ENCODE data around the gene WIPI1.

WIPI1 gene

DNA sequence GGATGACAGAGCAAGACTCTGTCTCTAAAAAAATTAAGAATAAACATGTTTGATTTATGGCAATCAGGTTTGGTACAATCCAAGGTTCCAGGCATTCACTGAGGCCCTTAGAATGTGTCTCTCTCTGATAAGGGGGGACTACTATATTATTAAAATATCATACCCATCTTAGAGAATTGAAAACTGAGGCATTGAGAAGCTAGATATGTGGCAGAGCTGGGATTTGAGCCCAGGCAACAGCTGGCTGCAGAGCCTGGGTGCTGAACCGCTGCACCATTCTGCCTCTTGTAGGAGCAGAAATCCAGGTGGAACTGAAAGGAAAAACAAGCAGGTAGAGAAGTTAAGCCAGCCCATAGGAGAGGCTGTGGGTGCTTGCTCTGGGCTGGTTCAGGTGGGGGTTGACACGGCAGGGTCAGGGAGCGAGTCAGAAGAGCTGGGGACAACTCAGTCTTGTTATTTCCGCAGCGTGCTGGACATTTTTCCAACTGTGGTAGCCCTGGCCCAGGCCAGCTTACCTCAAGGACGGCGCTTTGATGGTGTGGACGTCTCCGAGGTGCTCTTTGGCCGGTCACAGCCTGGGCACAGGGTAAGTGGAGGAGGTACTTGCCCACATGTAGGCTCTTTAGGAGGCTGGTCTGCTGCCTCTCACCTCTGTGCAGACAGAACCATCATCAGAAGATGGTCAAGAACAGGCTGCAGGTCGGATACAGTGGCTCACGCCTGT lies 62.5 kb downstream of the WIPI1 start:
- H3K4me3 ChIP-seq (ENCODE audit: low read length), result no peak overlapping the region
- no peak for DNase-seq (ENCODE audit: low read depth)
- TF ChIP-seq, protein P1, sequence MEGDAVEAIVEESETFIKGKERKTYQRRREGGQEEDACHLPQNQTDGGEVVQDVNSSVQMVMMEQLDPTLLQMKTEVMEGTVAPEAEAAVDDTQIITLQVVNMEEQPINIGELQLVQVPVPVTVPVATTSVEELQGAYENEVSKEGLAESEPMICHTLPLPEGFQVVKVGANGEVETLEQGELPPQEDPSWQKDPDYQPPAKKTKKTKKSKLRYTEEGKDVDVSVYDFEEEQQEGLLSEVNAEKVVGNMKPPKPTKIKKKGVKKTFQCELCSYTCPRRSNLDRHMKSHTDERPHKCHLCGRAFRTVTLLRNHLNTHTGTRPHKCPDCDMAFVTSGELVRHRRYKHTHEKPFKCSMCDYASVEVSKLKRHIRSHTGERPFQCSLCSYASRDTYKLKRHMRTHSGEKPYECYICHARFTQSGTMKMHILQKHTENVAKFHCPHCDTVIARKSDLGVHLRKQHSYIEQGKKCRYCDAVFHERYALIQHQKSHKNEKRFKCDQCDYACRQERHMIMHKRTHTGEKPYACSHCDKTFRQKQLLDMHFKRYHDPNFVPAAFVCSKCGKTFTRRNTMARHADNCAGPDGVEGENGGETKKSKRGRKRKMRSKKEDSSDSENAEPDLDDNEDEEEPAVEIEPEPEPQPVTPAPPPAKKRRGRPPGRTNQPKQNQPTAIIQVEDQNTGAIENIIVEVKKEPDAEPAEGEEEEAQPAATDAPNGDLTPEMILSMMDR (IDR thresholded peaks at IDR 0.05; ENCODE audit: insufficient read depth, low read depth, low read length, missing control alignments), result no peak

- DNase-seq (ENCODE audit: low read depth), result no peak
- TF ChIP-seq, protein P1 (IDR thresholded peaks at IDR 0.05; ENCODE audit: insufficient read depth, low read depth, low read length, missing control alignments), result no peak
- no peak overlapping the region for H3K4me3 ChIP-seq (ENCODE audit: low read length)
Observed at GRCh38 chr17:68391561-68392268, 65.6 kb downstream of the WIPI1 start.

GRCh38 chr17:68390888-68391545 lies 66.3 kb downstream of the WIPI1 start:
- peak; percentile 22 for DNase-seq (ENCODE audit: low read depth)
- TF ChIP-seq, protein P1 (IDR thresholded peaks at IDR 0.05; ENCODE audit: insufficient read depth, low read depth, low read length, missing control alignments), result no peak
- H3K4me3 ChIP-seq (ENCODE audit: low read length), result no peak overlapping the region

GRCh38 chr17:68389041-68389440 lies 68.3 kb downstream of the WIPI1 start:
- TF ChIP-seq, protein P1 (IDR thresholded peaks at IDR 0.05; ENCODE audit: insufficient read depth, low read depth, low read length, missing control alignments), result no peak
- no peak for DNase-seq (ENCODE audit: low read depth)

DNA sequence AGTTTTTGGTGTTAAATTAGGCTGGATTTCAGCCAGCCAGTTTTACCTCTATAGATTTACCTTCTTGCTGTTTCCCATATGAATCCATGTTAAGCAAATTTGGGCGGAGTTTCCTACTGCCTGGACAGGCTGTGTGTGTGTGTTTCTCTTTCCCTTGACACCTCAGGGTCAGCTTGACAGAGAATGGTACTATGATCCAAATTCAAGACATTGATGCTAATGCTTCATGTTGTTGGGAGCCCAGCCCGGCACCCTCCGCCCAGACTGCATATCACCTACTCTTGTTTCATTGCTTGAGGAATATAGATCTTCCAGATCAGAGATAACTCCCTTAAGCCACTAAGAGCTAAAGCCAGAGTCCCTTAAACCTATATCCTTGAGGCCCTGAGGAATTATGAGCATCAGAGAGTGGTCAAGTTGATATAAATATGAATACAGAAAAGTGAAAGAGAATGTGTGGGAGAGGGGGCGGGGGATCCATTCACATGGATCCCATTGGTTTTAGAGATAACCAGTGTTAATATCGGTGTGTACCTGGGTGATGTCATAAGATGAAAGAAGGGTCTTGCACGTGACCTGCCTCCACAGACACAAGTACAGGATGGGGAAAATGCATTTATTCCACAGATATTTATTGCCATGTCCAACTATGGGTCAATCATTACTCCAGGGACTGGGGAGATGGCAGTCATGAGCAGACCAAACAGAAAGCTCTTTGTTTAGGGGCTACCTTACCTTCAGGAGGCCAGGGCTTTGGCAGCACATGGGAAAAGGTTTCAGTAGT lies 69.7 kb downstream of the WIPI1 start:
- TF ChIP-seq, protein P1 (IDR thresholded peaks at IDR 0.05; ENCODE audit: insufficient read depth, low read depth, low read length, missing control alignments), result no peak
- H3K4me3 ChIP-seq (ENCODE audit: low read length), result no peak overlapping the region
- no peak for DNase-seq (ENCODE audit: low read depth)

More at GRCh38 chr17:68389041-68389440, 68.3 kb downstream of the WIPI1 start:
- no peak overlapping the region for H3K4me3 ChIP-seq (ENCODE audit: low read length)

DNA sequence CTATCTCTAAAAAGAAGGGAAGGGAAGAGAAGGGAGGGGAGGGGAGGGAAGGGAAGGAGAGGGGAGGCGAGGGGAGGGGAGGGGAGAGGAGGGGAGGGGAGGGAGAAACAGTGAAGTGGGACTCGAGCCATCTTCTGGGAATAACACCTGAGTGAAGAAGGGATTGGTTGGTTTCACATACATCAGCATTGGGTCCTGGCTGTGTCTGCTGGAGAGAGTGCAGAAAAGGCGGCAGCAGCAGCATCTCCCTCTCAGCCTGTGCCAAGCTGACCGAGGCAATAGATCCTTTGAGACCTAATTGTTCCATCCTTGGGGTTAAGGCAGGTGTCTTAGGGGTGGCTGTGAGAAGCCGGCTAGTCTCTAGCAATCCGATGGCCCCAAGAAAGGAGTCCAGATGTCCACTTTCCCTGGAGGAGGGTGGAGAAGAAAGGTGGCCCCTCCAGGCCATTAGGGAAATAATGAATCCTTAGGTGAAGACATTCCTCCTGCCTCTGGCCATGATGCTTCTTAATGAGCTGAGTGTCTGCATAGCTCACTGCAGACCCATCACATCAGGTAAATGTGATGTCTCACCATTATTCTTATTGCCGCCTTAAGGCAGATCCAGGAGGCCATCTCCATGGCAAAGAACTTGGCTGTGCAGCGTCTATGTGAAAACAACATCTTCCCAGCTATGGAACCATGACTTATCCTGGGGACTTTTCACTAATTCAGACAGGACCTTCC lies 71.6 kb downstream of the WIPI1 start:
- no peak for DNase-seq (ENCODE audit: low read depth)
- no peak overlapping the region for H3K4me3 ChIP-seq (ENCODE audit: low read length)
- TF ChIP-seq, protein P1 (IDR thresholded peaks at IDR 0.05; ENCODE audit: insufficient read depth, low read depth, low read length, missing control alignments), result no peak
